PC-3 (cell line): Measurements from ENCODE around the gene HAGHL. TPM values are rescaled to one million over a fixed set of nuclear protein-coding genes. Genes with fewer than 3 reads are reported as not detected.
"Not testable (repeated sequence)": the region's sequence is repeated elsewhere in the genome, so short reads cannot be mapped to it uniquely, and the experiment has no call there.

Experiments used
- ATAC-seq: fragments of 200-7000 bp; cut with Tn5 transposase; 2 replicates; pipeline ENCODE4 v1.9.1; 2020; ENCODE audit warnings: mild to moderate bottlenecking, moderate library complexity
- BruUV-seq: library from RNA; stranded (reverse); fragments of 400-500 nt; replicated peaks from 2 replicates; lab custom pipeline; 2021; lab: Mats Ljungman, UMichigan
- CTCF ChIA-PET: fragments of 300-600 bp; sonication (Branson Sonifier 250); formaldehyde crosslinking; loops from one replicate; lab custom pipeline; 2022; ENCODE audit warnings: antibody characterized with exemption; lab: Charles Lee
- POLR2A ChIA-PET: fragments of 300-600 bp; sonication (Branson Sonifier 250); formaldehyde crosslinking; loops from one replicate; lab custom pipeline; 2022; ENCODE audit warnings: antibody characterized with exemption; ENCODE audit not compliant: unreplicated experiment; lab: Charles Lee
- DNase-seq: peaks from one replicate; pipeline ENCODE4 v3.0.0-alpha.2; 2015
- H2AFZ ChIP-seq: fragments of 300-600 bp; sonication (generic); 2 replicates; pipeline ENCODE4 v1.6.0; 2016; ENCODE audit warnings: antibody characterized with exemption, low read length
- H3F3A ChIP-seq: fragments of 300-600 bp; sonication (generic); one replicate; pipeline ENCODE4 v1.6.0; 2017; ENCODE audit warnings: antibody characterized with exemption, low read length, control low read depth, mild to moderate bottlenecking; ENCODE audit not compliant: unreplicated experiment
- H3K27ac ChIP-seq: fragments of 300-600 bp; sonication (generic); 2 replicates; pipeline ENCODE4 v1.5.1; 2016; ENCODE audit warnings: mild to moderate bottlenecking, low read length
- H3K27me3 ChIP-seq: fragments of 300-600 bp; sonication (generic); 2 replicates; pipeline ENCODE4 v1.6.1; 2016; ENCODE audit warnings: low read length, mixed read lengths
- H3K36me3 ChIP-seq: fragments of 300-600 bp; sonication (generic); 2 replicates; pipeline ENCODE4 v1.6.1; 2016; ENCODE audit warnings: low read depth, mixed run types, low read length, mixed read lengths
- H3K4me1 ChIP-seq: fragments of 300-600 bp; sonication (generic); 2 replicates; pipeline ENCODE4 v1.5.1; 2016; ENCODE audit warnings: low read length; ENCODE audit not compliant: insufficient read depth
- H3K4me2 ChIP-seq: fragments of 300-600 bp; sonication (generic); 2 replicates; pipeline ENCODE4 v1.6.0; 2016; ENCODE audit warnings: low read length
- H3K4me3 ChIP-seq: fragments of 300-600 bp; sonication (generic); 2 replicates; pipeline ENCODE4 v1.5.1; 2016; ENCODE audit warnings: mild to moderate bottlenecking, low read length, mixed read lengths
- H3K79me2 ChIP-seq: fragments of 300-600 bp; sonication (generic); 2 replicates; pipeline ENCODE4 v1.6.1; 2017; ENCODE audit warnings: low read length, mixed read lengths
- H3K9ac ChIP-seq: fragments of 300-600 bp; sonication (generic); 2 replicates; pipeline ENCODE4 v1.6.0; 2016; ENCODE audit warnings: mild to moderate bottlenecking, low read length
- H3K9me2 ChIP-seq: fragments of 300-600 bp; sonication (generic); replicated peaks from 2 replicates; pipeline ENCODE4 v1.6.1; 2016; ENCODE audit warnings: mixed run types, low read length, mixed read lengths
- H3K9me3 ChIP-seq: fragments of 300-600 bp; sonication (generic); 2 replicates; pipeline ENCODE4 v1.6.1; 2016; ENCODE audit warnings: low read length, mixed read lengths
- H4K20me1 ChIP-seq: fragments of 300-600 bp; sonication (generic); 2 replicates; pipeline ENCODE4 v1.6.1; 2016; ENCODE audit warnings: low read length, mixed read lengths
- EZH2 ChIP-seq: fragments of 300-600 bp; sonication (generic); IDR thresholded peaks from one replicate; pipeline ENCODE4 v1.6.1; 2017; ENCODE audit warnings: antibody characterized with exemption, mild to moderate bottlenecking, low read length; ENCODE audit not compliant: unreplicated experiment
- EZH2phosphoT487 ChIP-seq: fragments of 300-600 bp; sonication (generic); IDR thresholded peaks from 2 replicates; pipeline ENCODE4 v1.6.1; 2018; ENCODE audit warnings: mild to moderate bottlenecking, antibody characterized with exemption, low read length, borderline replicate concordance
- intact Hi-C: fragments of 100-400 bp; cut with micrococcal nuclease; formaldehyde crosslinking; loops from 2 replicates; pipeline ENCODE4 v1.9.0; 2023
- total RNA-seq: library from RNA; depleted of rRNA; stranded (reverse); fragments of >200 nt; gene quantifications from 2 replicates; pipeline ENCODE4 v1.2.3, GENCODE V29; 2014
- TF ChIP-seq, protein P1 (sequence below): fragments of 300-600 bp; sonication (generic); conservative IDR thresholded peaks from 2 replicates; pipeline ENCODE4 v1.5.1; 2017; ENCODE audit warnings: antibody characterized with exemption, low read depth, mild to moderate bottlenecking, low read length

The HAGHL gene
- total RNA-seq, 1 experiment from 2014 or later = 16.4 TPM

GRCh38 chr16:741986-742629, 15.2 kb downstream of the HAGHL start:
- no TSS peak for BruUV-seq

DNA sequence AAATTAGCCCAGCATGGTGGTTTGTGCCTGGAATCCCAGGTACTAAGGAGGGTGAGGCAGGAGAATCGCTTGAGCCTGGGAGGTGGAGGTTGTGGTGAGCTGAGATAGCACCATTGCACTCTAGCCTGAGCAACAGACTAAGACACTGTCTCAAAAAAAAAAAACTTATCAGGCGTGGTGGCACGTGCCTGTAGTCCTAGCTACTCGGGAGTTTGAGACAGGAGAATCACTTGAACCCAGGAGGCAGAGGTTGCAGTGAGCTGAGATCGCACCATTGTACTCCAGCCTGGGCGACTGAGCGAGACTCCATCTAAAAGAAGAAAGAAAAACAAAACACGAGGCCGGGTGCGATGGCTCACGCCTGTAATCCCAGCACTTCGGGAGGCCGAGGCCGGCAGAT, 16.0 kb downstream of the HAGHL start:
- H3K4me3 ChIP-seq, H3F3A ChIP-seq, H3K9ac ChIP-seq, H3K4me2 ChIP-seq, H3K36me3 ChIP-seq, ATAC-seq, H4K20me1 ChIP-seq, DNase-seq, H3K4me1 ChIP-seq, H3K27me3 ChIP-seq, H3K9me2 ChIP-seq, H2AFZ ChIP-seq, H3K9me3 ChIP-seq, POLR2A ChIA-PET, H3K27ac ChIP-seq, BruUV-seq: not testable (repeated sequence)
- intact Hi-C loops = loop anchor here (5.0 kb wide), 1 partner anchor 39 kb away; no protein-coding TSS in a partner anchor
- peaks cover 12% of the 10 kb centered on the region for H3K79me2 ChIP-seq
- CTCF ChIA-PET = interaction anchor here (0.6 kb wide), 1 partner anchor 14 kb away, joined by 12 read pairs; no protein-coding TSS in a partner anchor

More at GRCh38 chr16:741986-742629, 15.2 kb downstream of the HAGHL start:
- POLR2A ChIA-PET = no interaction called here
- TF ChIP-seq EZH2phosphoT487 (no peak), EZH2 (no peak)
- TF ChIP-seq, protein P1, sequence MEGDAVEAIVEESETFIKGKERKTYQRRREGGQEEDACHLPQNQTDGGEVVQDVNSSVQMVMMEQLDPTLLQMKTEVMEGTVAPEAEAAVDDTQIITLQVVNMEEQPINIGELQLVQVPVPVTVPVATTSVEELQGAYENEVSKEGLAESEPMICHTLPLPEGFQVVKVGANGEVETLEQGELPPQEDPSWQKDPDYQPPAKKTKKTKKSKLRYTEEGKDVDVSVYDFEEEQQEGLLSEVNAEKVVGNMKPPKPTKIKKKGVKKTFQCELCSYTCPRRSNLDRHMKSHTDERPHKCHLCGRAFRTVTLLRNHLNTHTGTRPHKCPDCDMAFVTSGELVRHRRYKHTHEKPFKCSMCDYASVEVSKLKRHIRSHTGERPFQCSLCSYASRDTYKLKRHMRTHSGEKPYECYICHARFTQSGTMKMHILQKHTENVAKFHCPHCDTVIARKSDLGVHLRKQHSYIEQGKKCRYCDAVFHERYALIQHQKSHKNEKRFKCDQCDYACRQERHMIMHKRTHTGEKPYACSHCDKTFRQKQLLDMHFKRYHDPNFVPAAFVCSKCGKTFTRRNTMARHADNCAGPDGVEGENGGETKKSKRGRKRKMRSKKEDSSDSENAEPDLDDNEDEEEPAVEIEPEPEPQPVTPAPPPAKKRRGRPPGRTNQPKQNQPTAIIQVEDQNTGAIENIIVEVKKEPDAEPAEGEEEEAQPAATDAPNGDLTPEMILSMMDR = no peak
- CTCF ChIA-PET = interaction anchor here (0.6 kb wide), 1 partner anchor 14 kb away, joined by 12 read pairs; no protein-coding TSS in a partner anchor
- H3F3A ChIP-seq = no peaks in the 10 kb centered on the region
- no peak overlapping the region for H3K4me3 ChIP-seq
- no peaks in the 10 kb centered on the region for H3K27me3 ChIP-seq
- no peaks in the 10 kb centered on the region for H3K36me3 ChIP-seq
- no peak for ATAC-seq
- intact Hi-C loops = loop anchor here (5.0 kb wide), 1 partner anchor 40 kb away; no protein-coding TSS in a partner anchor
- H3K4me2 ChIP-seq = no peak overlapping the region
- H3K27ac ChIP-seq = no peak overlapping the region
- no peaks in the 10 kb centered on the region for H4K20me1 ChIP-seq
- peaks cover 12% of the 10 kb centered on the region for H3K79me2 ChIP-seq
- DNase-seq = no peak
- H3K9me2 ChIP-seq = no peaks in the 10 kb centered on the region
- H3K9ac ChIP-seq = no peak overlapping the region
- H3K4me1 ChIP-seq = peaks cover 5% of the 10 kb centered on the region; the same call in 1 of the 2 replicates
- H2AFZ ChIP-seq = no peak overlapping the region
- no peaks in the 10 kb centered on the region for H3K9me3 ChIP-seq

DNA sequence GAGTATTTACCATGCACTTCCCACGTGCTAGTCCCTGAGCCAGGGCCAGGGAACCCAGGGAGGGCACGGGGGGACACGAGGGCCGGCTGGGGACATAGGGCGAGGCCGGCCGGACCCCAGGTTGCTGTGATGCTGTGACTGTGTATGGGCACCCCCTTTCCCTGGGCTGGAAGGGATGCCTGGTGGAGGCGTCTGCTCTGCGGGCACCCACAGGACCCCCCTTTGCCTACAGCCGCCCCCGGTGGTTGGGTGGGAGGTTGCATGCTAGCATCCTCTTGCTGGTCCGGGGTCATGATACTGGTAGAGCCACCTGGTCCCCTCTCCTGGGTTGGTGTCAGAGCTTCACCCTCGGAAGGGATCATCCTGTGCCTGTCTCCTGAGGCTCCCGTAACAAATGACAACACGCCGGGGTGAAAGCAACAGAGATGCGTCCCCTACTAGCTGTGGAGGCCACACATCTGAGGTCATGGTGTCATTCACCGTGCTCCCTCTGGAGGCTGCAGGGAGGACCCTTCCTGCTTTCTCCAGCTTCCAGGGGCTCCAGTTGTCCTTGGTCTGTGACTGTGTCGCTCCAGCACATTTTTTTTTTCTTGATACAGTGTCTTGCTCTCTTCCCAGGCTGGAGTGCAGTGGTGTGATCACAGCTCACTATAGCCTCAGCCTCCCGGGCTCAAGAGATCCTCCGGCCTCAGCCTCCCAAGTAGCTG, 17.0 kb downstream of the HAGHL start:
- H3K9me2 ChIP-seq = no peaks in the 10 kb centered on the region
- TF ChIP-seq EZH2phosphoT487 (no peak), EZH2 (no peak)
- TF ChIP-seq, protein P1 = no peak

More for the DNA sequence above, 17.0 kb downstream of the HAGHL start:
- ATAC-seq (no peak), DNase-seq (no peak)
- POLR2A ChIA-PET = no interaction called here
- H3K4me1 ChIP-seq = peaks cover 5% of the 10 kb centered on the region; the same call in 1 of the 2 replicates
- H3K9ac ChIP-seq = no peak overlapping the region
- no peaks in the 10 kb centered on the region for H4K20me1 ChIP-seq
- BruUV-seq = no TSS peak
- no peak overlapping the region for H2AFZ ChIP-seq
- no peak overlapping the region for H3K4me2 ChIP-seq
- intact Hi-C loops = loop anchor here (5.0 kb wide), 1 partner anchor 38 kb away; no protein-coding TSS in a partner anchor
- no peak overlapping the region for H3K27ac ChIP-seq
- no peak overlapping the region for H3K4me3 ChIP-seq
- CTCF ChIA-PET = no interaction called here
- no peaks in the 10 kb centered on the region for H3F3A ChIP-seq
- no peaks in the 10 kb centered on the region for H3K27me3 ChIP-seq
- H3K9me3 ChIP-seq = no peaks in the 10 kb centered on the region
- H3K79me2 ChIP-seq = peaks cover 12% of the 10 kb centered on the region
- no peaks in the 10 kb centered on the region for H3K36me3 ChIP-seq
